Astrocyte (in vitro differentiated cells and primary cell): Measurements from ENCODE around the gene TAF6L. TPM values are rescaled to one million over a fixed set of nuclear protein-coding genes. Genes with fewer than 3 reads are reported as not detected.

Experiments used
- DNase-seq: peaks from one replicate; pipeline ENCODE4 v3.0.0-alpha.2; 2010; ENCODE audit warnings: low read depth
- FAIRE-seq: peaks from 2 replicates; lab custom pipeline; 2011; peaks lifted over from hg19 to GRCh38; lab: Jason Lieb, UNC
- H2AFZ ChIP-seq: 2 replicates; pipeline ENCODE4 v1.6.0; 2012; ENCODE audit warnings: low read depth, low read length, inconsistent platforms
- H3K27ac ChIP-seq: 2 replicates; pipeline ENCODE4 v1.5.1; 2011; ENCODE audit warnings: low read depth, low read length, inconsistent platforms
- H3K27me3 ChIP-seq: 2 replicates; pipeline ENCODE4 v1.6.0; 2011; ENCODE audit warnings: low read length, inconsistent platforms; ENCODE audit not compliant: insufficient read depth
- H3K36me3 ChIP-seq: 2 replicates; pipeline ENCODE4 v1.5.1; 2011; ENCODE audit warnings: low read length, inconsistent platforms; ENCODE audit not compliant: insufficient read depth
- H3K4me1 ChIP-seq: 2 replicates; pipeline ENCODE4 v1.5.1; 2011; ENCODE audit warnings: low read length, inconsistent platforms; ENCODE audit not compliant: insufficient read depth
- H3K4me2 ChIP-seq: 2 replicates; pipeline ENCODE4 v1.6.0; 2012; ENCODE audit warnings: low read length, inconsistent platforms
- H3K4me3 ChIP-seq: 2 replicates; pipeline ENCODE4 v1.5.1; 2011; ENCODE audit warnings: low read depth, mild to moderate bottlenecking, low read length, inconsistent platforms; ENCODE audit not compliant: insufficient read depth
- H3K79me2 ChIP-seq: 2 replicates; pipeline ENCODE4 v1.6.0; 2012; ENCODE audit warnings: mild to moderate bottlenecking, low read length, inconsistent platforms; ENCODE audit not compliant: insufficient read depth
- H3K9ac ChIP-seq: 2 replicates; pipeline ENCODE4 v1.6.0; 2012; ENCODE audit warnings: mild to moderate bottlenecking, low read length, inconsistent platforms
- H3K9me3 ChIP-seq: 2 replicates; pipeline ENCODE4 v1.5.1; 2012; ENCODE audit warnings: low read depth, mild to moderate bottlenecking, low read length, inconsistent platforms; ENCODE audit not compliant: insufficient read depth
- H4K20me1 ChIP-seq: 2 replicates; pipeline ENCODE4 v1.6.0; 2012; ENCODE audit warnings: low read length, inconsistent platforms; ENCODE audit not compliant: insufficient read depth
- H3K27ac Mint-ChIP-seq: one replicate; pipeline ENCODE4 v1.8.0; 2021; ENCODE audit warnings: mild to moderate bottlenecking, mixed read lengths; ENCODE audit not compliant: unreplicated experiment
- H3K27me3 Mint-ChIP-seq: one replicate; pipeline ENCODE4 v1.8.0; 2021; ENCODE audit warnings: low read depth, mixed read lengths; ENCODE audit not compliant: unreplicated experiment
- H3K36me3 Mint-ChIP-seq: one replicate; pipeline ENCODE4 v1.8.0; 2021; ENCODE audit warnings: low read depth, mixed read lengths; ENCODE audit not compliant: unreplicated experiment
- H3K4me1 Mint-ChIP-seq: one replicate; pipeline ENCODE4 v1.8.0; 2021; ENCODE audit warnings: low read depth, mixed read lengths; ENCODE audit not compliant: unreplicated experiment
- H3K4me3 Mint-ChIP-seq: one replicate; pipeline ENCODE4 v1.8.0; 2021; ENCODE audit warnings: mild to moderate bottlenecking, moderate library complexity, mixed read lengths; ENCODE audit not compliant: unreplicated experiment
- H3K9me3 Mint-ChIP-seq: one replicate; pipeline ENCODE4 v1.8.0; 2021; ENCODE audit warnings: mild to moderate bottlenecking, mixed read lengths; ENCODE audit not compliant: unreplicated experiment
- CTCF ChIP-seq: IDR thresholded peaks from 2 replicates; pipeline ENCODE4 v1.5.1; 2011; ENCODE audit warnings: low read depth, mild to moderate bottlenecking, inconsistent platforms, low read length, moderate library complexity; ENCODE audit not compliant: insufficient read depth
- EZH2 ChIP-seq: IDR thresholded peaks from 2 replicates; pipeline ENCODE4 v1.6.1; 2012; ENCODE audit warnings: mild to moderate bottlenecking, low read length, inconsistent platforms; ENCODE audit not compliant: insufficient read depth
- total RNA-seq: library from RNA; stranded (reverse); gene quantifications from 2 replicates; pipeline ENCODE4 v1.2.1, GENCODE V29; 2021

TAF6L gene
- total RNA-seq, 1 donor from 2014 or later: 14.7 TPM

DNA sequence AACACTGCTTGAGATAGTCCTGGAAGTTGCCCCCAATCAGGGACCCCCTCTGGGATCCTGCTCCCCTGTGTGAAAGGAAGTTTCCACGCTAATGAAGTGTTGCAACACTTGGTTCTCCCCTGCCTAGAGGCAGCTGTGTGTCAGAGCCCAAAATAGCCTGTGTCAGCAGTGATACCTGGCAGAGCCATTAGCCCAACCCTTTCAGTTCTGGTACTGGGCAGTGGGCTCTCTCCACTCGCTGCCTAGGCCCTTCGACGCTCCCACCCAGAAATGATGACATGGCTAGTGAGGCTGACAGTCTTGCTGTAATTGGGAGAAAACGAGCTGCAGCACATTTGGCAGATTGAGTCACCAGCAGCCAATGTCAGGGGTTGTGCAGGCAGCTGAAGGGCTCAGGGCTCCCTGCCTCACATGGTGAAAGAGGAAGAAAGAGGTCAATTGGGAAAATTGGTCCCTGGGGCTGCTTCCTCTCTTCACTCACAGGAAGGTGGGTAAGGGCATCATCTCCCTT, 35.5 kb downstream of the TAF6L start:
- H3K9ac ChIP-seq: peak overlapping the region; percentile 96
- no peak for FAIRE-seq
- DNase-seq: peak; percentile 14

GRCh38 chr11:62810748-62811147, 39.6 kb downstream of the TAF6L start:
- no peak overlapping the region for H3K27ac Mint-ChIP-seq
- TF ChIP-seq EZH2: no peak
- Histone ChIP-seq H3K4me2 (no peak overlapping the region), H3K4me3 (no peak overlapping the region), H3K27me3 (no peaks in the 10 kb centered on the region), H3K9me3 (no peaks in the 10 kb centered on the region), H3K27ac (no peak overlapping the region), H3K9ac (no peak overlapping the region), H2AFZ (no peak overlapping the region), H4K20me1 (no peaks in the 10 kb centered on the region), H3K4me1 (peaks cover 12% of the 10 kb centered on the region), H3K79me2 (no peaks in the 10 kb centered on the region), H3K36me3 (peaks cover 3% of the 10 kb centered on the region)
- H3K9me3 Mint-ChIP-seq: no peaks in the 10 kb centered on the region
- H3K36me3 Mint-ChIP-seq: peaks cover 14% of the 10 kb centered on the region
- no peaks in the 10 kb centered on the region for H3K27me3 Mint-ChIP-seq
- DNase-seq (no peak), FAIRE-seq (no peak)
- H3K4me1 Mint-ChIP-seq: peaks cover 15% of the 10 kb centered on the region
- peak overlapping the region; percentile 25 for H3K4me3 Mint-ChIP-seq

More for the DNA sequence above, 35.5 kb downstream of the TAF6L start:
- no peaks in the 10 kb centered on the region for H3K9me3 ChIP-seq
- peaks cover 21% of the 10 kb centered on the region for H3K4me1 ChIP-seq
- H3K27me3 Mint-ChIP-seq: no peaks in the 10 kb centered on the region
- H3K27ac ChIP-seq: no peak overlapping the region
- peak overlapping the region; percentile 90 for H3K4me2 ChIP-seq
- H4K20me1 ChIP-seq: peaks cover 31% of the 10 kb centered on the region
- H3K9me3 Mint-ChIP-seq: no peaks in the 10 kb centered on the region
- H2AFZ ChIP-seq: no peak overlapping the region
- H3K79me2 ChIP-seq: peaks cover 33% of the 10 kb centered on the region
- no peak for TF ChIP-seq CTCF
- no peak for TF ChIP-seq EZH2
- H3K4me1 Mint-ChIP-seq: peaks cover 24% of the 10 kb centered on the region
- no peak overlapping the region for H3K4me3 ChIP-seq
- H3K27ac Mint-ChIP-seq: peak overlapping the region; percentile 92
- H3K36me3 ChIP-seq: peaks cover 4% of the 10 kb centered on the region
- H3K4me3 Mint-ChIP-seq: peak overlapping the region; percentile 98
- peaks cover 20% of the 10 kb centered on the region for H3K36me3 Mint-ChIP-seq
- no peaks in the 10 kb centered on the region for H3K27me3 ChIP-seq

- H3K27ac Mint-ChIP-seq: no peak overlapping the region
- no peak for TF ChIP-seq CTCF
- no peak for TF ChIP-seq EZH2
- Histone ChIP-seq H3K4me3 (no peak overlapping the region), H3K36me3 (peaks cover 5% of the 10 kb centered on the region), H4K20me1 (no peaks in the 10 kb centered on the region), H3K4me2 (no peak overlapping the region), H3K79me2 (no peaks in the 10 kb centered on the region), H3K9ac (no peak overlapping the region), H3K4me1 (peaks cover 3% of the 10 kb centered on the region), H3K27ac (no peak overlapping the region), H2AFZ (no peak overlapping the region), H3K9me3 (no peaks in the 10 kb centered on the region), H3K27me3 (no peaks in the 10 kb centered on the region)
- DNase-seq: no peak
- FAIRE-seq: no peak
- no peak overlapping the region for H3K4me3 Mint-ChIP-seq
- H3K9me3 Mint-ChIP-seq: no peaks in the 10 kb centered on the region
- peaks cover 11% of the 10 kb centered on the region for H3K36me3 Mint-ChIP-seq
- H3K27me3 Mint-ChIP-seq: no peaks in the 10 kb centered on the region
- peaks cover 7% of the 10 kb centered on the region for H3K4me1 Mint-ChIP-seq
Observed at GRCh38 chr11:62811659-62812058, 40.5 kb downstream of the TAF6L start.
